AG04449 (cell line): Measurements from ENCODE around the gene ELK3.

Experiments used
- CTCF ChIA-PET: fragments of 350-600 bp; formaldehyde crosslinking; extraction: SDS; loops from one replicate; lab custom pipeline; 2021; ENCODE audit warnings: antibody characterized with exemption; lab: Yijun Ruan, JAX
- POLR2A ChIA-PET: fragments of 400-600, 350-600 bp; formaldehyde crosslinking; extraction: SDS; loops from one replicate; lab custom pipeline; 2020; ENCODE audit warnings: antibody characterized with exemption, inconsistent platforms; lab: Yijun Ruan, JAX
- DNase-seq: peaks from one replicate; pipeline ENCODE4 v3.0.0-alpha.2; 2010; ENCODE audit warnings: low read depth, low spot score
- H3K4me3 ChIP-seq: 2 replicates; pipeline ENCODE4 v1.5.1; 2011; ENCODE audit warnings: low read depth, mild to moderate bottlenecking, control low read depth, low read length
- CTCF ChIP-seq: IDR thresholded peaks from one replicate; pipeline ENCODE4 v1.5.1; 2011; ENCODE audit warnings: mild to moderate bottlenecking, moderate library complexity, low read length, control low read depth, inconsistent platforms; ENCODE audit not compliant: insufficient read depth; ENCODE audit errors: missing control alignments

Gene ELK3

GRCh38 chr12:96219700-96220206 lies 25.6 kb downstream of the ELK3 start:
- ChIA-PET POLR2A (interaction anchor here (0.7 to 2.1 kb wide), 5 partner anchors 18 to 181 kb away, joined by 3 to 5 read pairs (median 4); no protein-coding TSS in a partner anchor), CTCF (interaction anchor here (0.9 to 13.1 kb wide), 9 partner anchors 8 to 297 kb away, joined by 3 to 177 read pairs (median 5); partner anchors contain the start of gene CDK17)
- peak overlapping the region; percentile 34 for H3K4me3 ChIP-seq
- DNase-seq, result peak; percentile 92
- no peak for TF ChIP-seq CTCF

- DNase-seq, result no peak
- ChIA-PET CTCF (interaction anchor here (0.9 to 13.1 kb wide), 7 partner anchors 9 to 296 kb away, joined by 4 to 177 read pairs (median 5); no protein-coding TSS in a partner anchor), POLR2A (interaction anchor here (2.1 kb wide), 1 partner anchor 178 kb away, joined by 5 read pairs; no protein-coding TSS in a partner anchor)
- no peak for TF ChIP-seq CTCF
- H3K4me3 ChIP-seq, result no peak overlapping the region
Measured at GRCh38 chr12:96220902-96221301, 26.7 kb downstream of the ELK3 start.

GRCh38 chr12:96221391-96221790 lies 27.2 kb downstream of the ELK3 start:
- no peak for TF ChIP-seq CTCF
- DNase-seq, result no peak
- H3K4me3 ChIP-seq, result no peak overlapping the region
- POLR2A ChIA-PET, result interaction anchor here (2.1 kb wide), 1 partner anchor 178 kb away, joined by 5 read pairs; no protein-coding TSS in a partner anchor
- CTCF ChIA-PET, result interaction anchor here (0.9 to 4.2 kb wide), 4 partner anchors 10 to 296 kb away, joined by 4 to 31 read pairs (median 4); no protein-coding TSS in a partner anchor

GRCh38 chr12:96223411-96224218 lies 29.4 kb downstream of the ELK3 start:
- no peak for TF ChIP-seq CTCF
- CTCF ChIA-PET, result interaction anchor here (0.8 to 1.3 kb wide), 5 partner anchors 9 to 162 kb away, joined by 3 to 5 read pairs (median 3); no protein-coding TSS in a partner anchor
- no peak for DNase-seq
- H3K4me3 ChIP-seq, result no peak overlapping the region
- POLR2A ChIA-PET, result no interaction called here

GRCh38 chr12:96224219-96224615 lies 30.0 kb downstream of the ELK3 start:
- TF ChIP-seq CTCF, result no peak
- DNase-seq, result no peak
- H3K4me3 ChIP-seq, result no peak overlapping the region
- CTCF ChIA-PET, result interaction anchor here (1.1 to 1.3 kb wide), 3 partner anchors 9 to 163 kb away, joined by 3 to 5 read pairs (median 4); no protein-coding TSS in a partner anchor
- POLR2A ChIA-PET, result no interaction called here
